Measurements from ENCODE around the gene SNRK. TPM values are rescaled to one million over a fixed set of nuclear protein-coding genes. Genes with fewer than 3 reads are reported as not detected.

Gene SNRK
- total RNA-seq, 1 donor from 2014 or later = 26.1 TPM

DNA sequence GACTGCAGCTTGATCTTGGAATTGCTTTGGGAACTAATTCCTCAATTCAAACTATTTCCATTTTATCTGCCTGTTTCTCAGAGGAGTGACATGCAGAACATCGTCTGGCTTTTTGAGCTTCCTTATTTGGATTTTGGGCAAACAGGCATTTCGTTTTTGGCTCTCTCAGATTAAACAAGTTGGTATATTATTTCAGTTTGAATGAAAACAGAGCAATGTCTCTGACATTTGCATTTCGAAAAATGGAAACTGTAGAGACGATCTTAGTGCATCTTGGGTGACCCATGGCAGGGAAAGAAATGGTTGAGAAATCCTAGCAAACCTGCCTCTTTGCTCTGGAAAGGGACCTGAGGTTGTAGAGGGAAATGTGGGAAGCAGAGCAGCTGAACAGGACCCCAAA, 33.0 kb upstream of the SNRK start:
- TF ChIP-seq EZH2phosphoT487 (IDR thresholded peaks at IDR 0.05) = no peak
- TF ChIP-seq CTCF (IDR thresholded peaks at IDR 0.05) = no peak
- no peak for TF ChIP-seq EZH2 (IDR thresholded peaks at IDR 0.05)
- Mint-ChIP-seq H3K27me3 (ENCODE audit: insufficient read depth, low read depth) (peaks cover 9% of the 10 kb centered on the region), H3K27ac (no peak overlapping the region), H3K4me3 (no peak overlapping the region), H3K36me3 (no peaks in the 10 kb centered on the region), H3K9me3 (no peaks in the 10 kb centered on the region), H3K4me1 (peaks cover 4% of the 10 kb centered on the region)
- no peak for DNase-seq (ENCODE audit: low spot score)
- no peaks in the 10 kb centered on the region for H3K9me3 ChIP-seq (ENCODE audit: low read depth)
- H3K4me1 ChIP-seq = no peaks in the 10 kb centered on the region
- H3K27me3 ChIP-seq = no peaks in the 10 kb centered on the region
- H3K79me2 ChIP-seq (ENCODE audit: low read depth) = no peaks in the 10 kb centered on the region
- no peak overlapping the region for H2AFZ ChIP-seq (replicated peaks)
- no peaks in the 10 kb centered on the region for H3K36me3 ChIP-seq
- no peak overlapping the region for H3K27ac ChIP-seq
- H3F3A ChIP-seq (ENCODE audit: low read depth) = no peaks in the 10 kb centered on the region
- H3K4me2 ChIP-seq = no peak overlapping the region
- no peak overlapping the region for H3K9ac ChIP-seq
- no peaks in the 10 kb centered on the region for H4K20me1 ChIP-seq (ENCODE audit: low read depth)
- H3K4me3 ChIP-seq = no peak overlapping the region

DNA sequence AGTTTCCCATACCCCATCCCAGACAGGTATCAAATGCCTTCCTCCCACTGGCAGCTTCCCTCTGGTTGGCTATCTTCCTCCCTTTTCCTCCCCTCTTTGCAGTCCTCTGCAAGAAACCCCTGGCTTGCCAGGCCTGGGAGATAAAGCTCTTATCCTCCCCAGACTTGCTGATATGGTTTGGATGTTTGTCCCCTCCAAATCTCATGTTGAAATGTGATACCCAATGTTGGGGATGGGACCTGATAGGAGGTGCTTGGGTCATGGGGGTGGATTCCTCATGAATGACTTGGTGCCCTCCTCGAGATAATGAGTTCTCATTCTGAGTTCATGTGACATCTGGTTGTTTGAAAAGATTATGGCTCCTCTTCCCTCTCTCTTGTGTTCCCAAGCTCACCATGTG, 32.2 kb upstream of the SNRK start:
- no peaks in the 10 kb centered on the region for H3K36me3 Mint-ChIP-seq
- H3K36me3 ChIP-seq = no peaks in the 10 kb centered on the region
- H3K27me3 Mint-ChIP-seq (ENCODE audit: insufficient read depth, low read depth) = peaks cover 8% of the 10 kb centered on the region
- H3F3A ChIP-seq (ENCODE audit: low read depth) = no peaks in the 10 kb centered on the region
- no peaks in the 10 kb centered on the region for H3K79me2 ChIP-seq (ENCODE audit: low read depth)
- no peaks in the 10 kb centered on the region for H4K20me1 ChIP-seq (ENCODE audit: low read depth)
- TF ChIP-seq CTCF (IDR thresholded peaks at IDR 0.05) (no peak), EZH2phosphoT487 (IDR thresholded peaks at IDR 0.05) (no peak), EZH2 (IDR thresholded peaks at IDR 0.05) (no peak)
- H2AFZ ChIP-seq (replicated peaks) = no peak overlapping the region
- no peak for DNase-seq (ENCODE audit: low spot score)
- H3K9me3 ChIP-seq (ENCODE audit: low read depth) = no peaks in the 10 kb centered on the region
- no peak overlapping the region for H3K9ac ChIP-seq
- H3K4me3 ChIP-seq = no peak overlapping the region
- no peak overlapping the region for H3K4me2 ChIP-seq
- no peak overlapping the region for H3K27ac ChIP-seq
- H3K9me3 Mint-ChIP-seq = no peaks in the 10 kb centered on the region
- no peaks in the 10 kb centered on the region for H3K4me1 ChIP-seq
- peaks cover 2% of the 10 kb centered on the region for H3K4me1 Mint-ChIP-seq
- no peaks in the 10 kb centered on the region for H3K27me3 ChIP-seq
- no peak overlapping the region for H3K4me3 Mint-ChIP-seq
- no peak overlapping the region for H3K27ac Mint-ChIP-seq

DNA sequence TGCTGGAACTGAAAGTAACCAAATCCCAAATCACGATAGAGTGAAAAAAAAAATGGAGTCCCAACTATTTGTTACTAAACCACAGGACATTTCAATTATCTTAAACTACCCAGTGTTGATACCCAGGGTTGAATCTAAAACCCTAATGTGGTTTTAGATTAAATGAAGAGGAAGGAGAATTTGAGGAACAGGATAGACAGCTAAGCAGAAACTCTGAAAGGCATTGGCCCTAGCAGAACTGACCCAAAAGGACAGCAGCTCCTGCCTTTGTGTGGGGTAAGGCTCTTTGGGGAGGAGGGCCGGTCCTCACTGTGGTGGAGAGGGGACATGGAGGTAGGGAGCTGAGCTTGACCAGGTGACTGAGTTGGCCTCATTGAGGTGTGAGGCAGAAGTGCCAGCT, 30.7 kb upstream of the SNRK start:
- H3F3A ChIP-seq (ENCODE audit: low read depth) = no peaks in the 10 kb centered on the region
- no peaks in the 10 kb centered on the region for H3K79me2 ChIP-seq (ENCODE audit: low read depth)
- Mint-ChIP-seq H3K4me3 (no peak overlapping the region), H3K27me3 (ENCODE audit: insufficient read depth, low read depth) (peaks cover 10% of the 10 kb centered on the region), H3K9me3 (no peaks in the 10 kb centered on the region), H3K27ac (no peak overlapping the region), H3K36me3 (no peaks in the 10 kb centered on the region), H3K4me1 (peaks cover 2% of the 10 kb centered on the region)
- no peaks in the 10 kb centered on the region for H3K4me1 ChIP-seq
- H3K36me3 ChIP-seq = no peaks in the 10 kb centered on the region
- no peak overlapping the region for H3K9ac ChIP-seq
- no peaks in the 10 kb centered on the region for H4K20me1 ChIP-seq (ENCODE audit: low read depth)
- no peak for DNase-seq (ENCODE audit: low spot score)
- TF ChIP-seq CTCF (IDR thresholded peaks at IDR 0.05) (no peak), EZH2 (IDR thresholded peaks at IDR 0.05) (no peak), EZH2phosphoT487 (IDR thresholded peaks at IDR 0.05) (no peak)
- no peak overlapping the region for H3K4me3 ChIP-seq
- no peak overlapping the region for H2AFZ ChIP-seq (replicated peaks)
- no peaks in the 10 kb centered on the region for H3K27me3 ChIP-seq
- H3K4me2 ChIP-seq = no peak overlapping the region
- H3K9me3 ChIP-seq (ENCODE audit: low read depth) = no peaks in the 10 kb centered on the region
- no peak overlapping the region for H3K27ac ChIP-seq

Data from neural progenitor cell (in vitro differentiated cells).